H9 (cell line): Measurements from ENCODE around the gene IFT80. TPM values are rescaled to one million over a fixed set of nuclear protein-coding genes. Genes with fewer than 3 reads are reported as not detected.

Source experiments
- DNase-seq: peaks from one replicate; pipeline ENCODE4 v3.0.0-alpha.2; 2017
- H2AFZ ChIP-seq: one replicate; pipeline ENCODE4 v1.6.1; 2013; ENCODE audit warnings: mild to moderate bottlenecking, low read length, control low read depth, moderate library complexity
- H2AK5ac ChIP-seq: 2 replicates; pipeline ENCODE4 v1.6.1; 2013; ENCODE audit warnings: low read length, control low read depth, mixed read lengths; ENCODE audit not compliant: insufficient read length
- H2BK120ac ChIP-seq: one replicate; pipeline ENCODE4 v1.6.1; 2013; ENCODE audit warnings: low read depth, mild to moderate bottlenecking, low read length, control low read depth, inconsistent platforms; ENCODE audit not compliant: poor library complexity, severe bottlenecking
- H2BK12ac ChIP-seq: 2 replicates; pipeline ENCODE4 v1.6.1; 2013; ENCODE audit warnings: low read length, control low read depth, mixed read lengths, low read depth; ENCODE audit not compliant: insufficient read length
- H2BK15ac ChIP-seq: 2 replicates; pipeline ENCODE4 v1.6.1; 2013; ENCODE audit warnings: low read depth, low read length, control low read depth
- H2BK20ac ChIP-seq: one replicate; pipeline ENCODE4 v1.6.1; 2013; ENCODE audit warnings: low read depth, mild to moderate bottlenecking, low read length, control low read depth, inconsistent platforms; ENCODE audit not compliant: poor library complexity, severe bottlenecking
- H2BK5ac ChIP-seq: 2 replicates; pipeline ENCODE4 v1.6.1; 2013; ENCODE audit warnings: low read length, control low read depth, mixed read lengths; ENCODE audit not compliant: insufficient read length
- H3K14ac ChIP-seq: 2 replicates; pipeline ENCODE4 v1.6.1; 2013; ENCODE audit warnings: low read length, control low read depth; ENCODE audit not compliant: insufficient read depth
- H3K18ac ChIP-seq: 2 replicates; pipeline ENCODE4 v1.6.1; 2013; ENCODE audit warnings: low read depth, mild to moderate bottlenecking, mixed read lengths, low read length, control low read depth; ENCODE audit not compliant: insufficient read length
- H3K23ac ChIP-seq: 2 replicates; pipeline ENCODE4 v1.6.1; 2013; ENCODE audit warnings: low read length, control low read depth, mixed read lengths, low read depth; ENCODE audit not compliant: insufficient read length
- H3K23me2 ChIP-seq: 2 replicates; pipeline ENCODE4 v1.6.1; 2013; ENCODE audit warnings: low read depth, mild to moderate bottlenecking, mixed read lengths, low read length, control low read depth; ENCODE audit not compliant: insufficient read length, poor library complexity, severe bottlenecking
- H3K27ac ChIP-seq: 2 replicates; pipeline ENCODE4 v1.5.1; 2013; ENCODE audit warnings: low read length, control low read depth, mixed read lengths, low read depth; ENCODE audit not compliant: insufficient read length
- H3K27me3 ChIP-seq: 2 replicates; pipeline ENCODE4 v1.6.1; 2013; ENCODE audit warnings: low read length, control low read depth, inconsistent platforms; ENCODE audit not compliant: insufficient read depth
- H3K4ac ChIP-seq: 2 replicates; pipeline ENCODE4 v1.6.1; 2013; ENCODE audit warnings: low read depth, mild to moderate bottlenecking, control low read depth, inconsistent platforms, low read length, moderate library complexity
- H3K4me1 ChIP-seq: 2 replicates; pipeline ENCODE4 v1.6.1; 2013; ENCODE audit warnings: low read length, control low read depth, inconsistent platforms; ENCODE audit not compliant: insufficient read depth
- H3K4me2 ChIP-seq: 2 replicates; pipeline ENCODE4 v1.6.1; 2013; ENCODE audit warnings: low read length, control low read depth, mixed read lengths; ENCODE audit not compliant: insufficient read length, insufficient read depth
- H3K56ac ChIP-seq: 2 replicates; pipeline ENCODE4 v1.6.1; 2013; ENCODE audit warnings: low read depth, mild to moderate bottlenecking, mixed read lengths, low read length, control low read depth; ENCODE audit not compliant: insufficient read length
- H3K79me1 ChIP-seq: 2 replicates; pipeline ENCODE4 v1.6.1; 2013; ENCODE audit warnings: low read depth, mild to moderate bottlenecking, moderate library complexity, low read length, control low read depth, inconsistent platforms; ENCODE audit not compliant: insufficient read depth, poor library complexity, severe bottlenecking
- H3K79me2 ChIP-seq: 2 replicates; pipeline ENCODE4 v1.6.1; 2013; ENCODE audit warnings: low read length, control low read depth, inconsistent platforms; ENCODE audit not compliant: insufficient read depth
- H3K9ac ChIP-seq: 2 replicates; pipeline ENCODE4 v1.6.1; 2013; ENCODE audit warnings: low read length, control low read depth, mixed read lengths; ENCODE audit not compliant: insufficient read length; ENCODE audit errors: extremely low read depth
- H3K9me3 ChIP-seq: one replicate; pipeline ENCODE4 v1.6.1; 2013; ENCODE audit warnings: low read depth, low read length, inconsistent platforms; ENCODE audit not compliant: control insufficient read depth
- H3T11ph ChIP-seq: one replicate; pipeline ENCODE4 v1.6.1; 2013; ENCODE audit warnings: mild to moderate bottlenecking, low read length, control low read depth, inconsistent platforms
- H4K20me1 ChIP-seq: one replicate; pipeline ENCODE4 v1.6.1; 2013; ENCODE audit not compliant: control insufficient read depth, insufficient read length, insufficient read depth
- H4K5ac ChIP-seq: 2 replicates; pipeline ENCODE4 v1.6.1; 2013; ENCODE audit warnings: low read depth, mild to moderate bottlenecking, mixed read lengths, low read length, control low read depth; ENCODE audit not compliant: insufficient read length
- H4K8ac ChIP-seq: replicated peaks from 2 replicates; pipeline ENCODE4 v1.6.1; 2013; ENCODE audit warnings: low read length, control low read depth, mixed read lengths, low read depth; ENCODE audit not compliant: insufficient read length
- H4K91ac ChIP-seq: 2 replicates; pipeline ENCODE4 v1.6.1; 2013; ENCODE audit warnings: low read depth, mild to moderate bottlenecking, moderate library complexity, mixed read lengths, low read length, control low read depth; ENCODE audit not compliant: insufficient read length
- H3K27ac Mint-ChIP-seq, 3 experiments: 2 replicates in 2 of 3; 3 replicates in 1 of 3; pipeline ENCODE4 v1.8.0; 2020 to 2021; ENCODE audit warnings: mixed read lengths in 3 of 3, mild to moderate bottlenecking in 1 of 3, moderate library complexity in 1 of 3
- H3K27me3 Mint-ChIP-seq: 2 replicates; pipeline ENCODE4 v1.8.0; 2021; ENCODE audit warnings: low read depth, mild to moderate bottlenecking, moderate library complexity, mixed read lengths
- H3K36me3 Mint-ChIP-seq, 3 experiments: 2 replicates in 2 of 3; 3 replicates in 1 of 3; pipeline ENCODE4 v1.8.0; 2020 to 2021; ENCODE audit warnings: low read depth in 3 of 3, mixed read lengths in 3 of 3; ENCODE audit not compliant: insufficient read depth in 1 of 3
- H3K4me1 Mint-ChIP-seq, 2 experiments: 2 replicates each; pipeline ENCODE4 v1.8.0; 2020; ENCODE audit warnings: mixed read lengths in 2 of 2
- H3K4me3 Mint-ChIP-seq, 2 experiments: 2 replicates in 1 of 2; 3 replicates in 1 of 2; pipeline ENCODE4 v1.8.0; 2020 to 2021; ENCODE audit warnings: mild to moderate bottlenecking in 2 of 2, mixed read lengths in 2 of 2, moderate library complexity in 1 of 2
- H3K9me3 Mint-ChIP-seq, 2 experiments: 2 replicates in 1 of 2; 3 replicates in 1 of 2; pipeline ENCODE4 v1.8.0; 2020; ENCODE audit warnings: mild to moderate bottlenecking in 2 of 2, mixed read lengths in 2 of 2, moderate library complexity in 1 of 2
- CTCF ChIP-seq: fragments of 200-600 bp; sonication (generic); conservative IDR thresholded peaks from 3 replicates; pipeline ENCODE4 v1.8.0; 2021; ENCODE audit warnings: antibody characterized with exemption, mild to moderate bottlenecking
- WGBS: extraction: QIAGEN DNeasy Blood & Tissue Kit; methylation state at CpG from one replicate; pipeline ENCODE4 v1.1.7; 2013; ENCODE audit warnings: missing lambda C conversion rate, low lambda C conversion rate, mixed read lengths; ENCODE audit not compliant: insufficient read length; ENCODE audit errors: extremely low coverage; 5-methylcytosine and 5-hydroxymethylcytosine counted together
- total RNA-seq: library from RNA; stranded (reverse); gene quantifications from 2 replicates; pipeline ENCODE4 v1.2.1, GENCODE V29; 2021

The IFT80 gene
- total RNA-seq, 1 experiment from 2014 or later, result 29.0 TPM

DNA sequence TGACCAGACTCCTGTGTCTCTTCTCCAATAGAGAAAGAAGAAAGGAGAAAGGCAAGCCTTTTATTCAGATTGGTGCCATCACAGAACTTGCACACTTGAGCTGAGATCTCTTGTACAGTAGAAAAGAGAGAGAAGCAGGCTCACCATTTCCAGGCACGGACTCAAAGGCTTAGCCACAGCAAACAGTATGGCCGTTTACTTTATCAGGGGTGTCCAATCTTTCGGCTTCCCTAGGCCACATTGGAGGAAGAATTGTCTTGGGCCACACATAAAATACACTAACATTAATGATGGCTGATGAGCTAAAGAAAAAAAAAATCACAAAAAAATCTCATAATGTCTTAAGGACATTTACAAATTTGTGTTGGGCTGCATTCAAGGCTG, 5.0 kb downstream of the IFT80 start:
- H3K9me3 ChIP-seq, result no peaks in the 10 kb centered on the region
- no peaks in the 10 kb centered on the region for H3K27me3 Mint-ChIP-seq
- no peak overlapping the region for H3K23ac ChIP-seq
- H3K27me3 ChIP-seq, result no peaks in the 10 kb centered on the region
- TF ChIP-seq CTCF, result no peak
- no peak overlapping the region for H2BK5ac ChIP-seq
- H2AK5ac ChIP-seq, result no peak overlapping the region
- no peak overlapping the region for H3K4me3 Mint-ChIP-seq
- no peak overlapping the region for H3K56ac ChIP-seq
- H3K4ac ChIP-seq, result no peak overlapping the region
- no peak overlapping the region for H4K5ac ChIP-seq
- H3K9me3 Mint-ChIP-seq, result no peaks in the 10 kb centered on the region; a peak in 1 of 5 replicates
- no peak overlapping the region for H3K14ac ChIP-seq
- no peaks in the 10 kb centered on the region for H3K36me3 Mint-ChIP-seq
- H3T11ph ChIP-seq, result no peak overlapping the region
- peaks cover 3% of the 10 kb centered on the region for H3K79me1 ChIP-seq
- H2BK15ac ChIP-seq, result no peak overlapping the region
- H3K27ac Mint-ChIP-seq, result no peak overlapping the region
- H3K4me2 ChIP-seq, result no peak overlapping the region
- no CpG with 5 or more reads among the region's 3 CpGs for WGBS
- no peaks in the 10 kb centered on the region for H3K23me2 ChIP-seq
- H2BK120ac ChIP-seq, result no peak overlapping the region
- H3K27ac ChIP-seq, result no peak overlapping the region
- H4K91ac ChIP-seq, result no peak overlapping the region
- H3K4me1 ChIP-seq, result no peaks in the 10 kb centered on the region
- DNase-seq, result no peak
- H2BK20ac ChIP-seq, result no peak overlapping the region
- H3K18ac ChIP-seq, result no peak overlapping the region
- H2AFZ ChIP-seq, result no peak overlapping the region
- no peaks in the 10 kb centered on the region for H4K20me1 ChIP-seq
- H4K8ac ChIP-seq, result no peak overlapping the region
- H3K79me2 ChIP-seq, result no peaks in the 10 kb centered on the region; the same call in 1 of the 2 replicates
- H3K9ac ChIP-seq, result no peak overlapping the region
- H3K4me1 Mint-ChIP-seq, result peaks cover 13 to 14% of the 10 kb centered on the region in 2 experiments
- H2BK12ac ChIP-seq, result no peak overlapping the region
